Dermis microvascular lymphatic vessel endothelial cell (primary cell): ENCODE measurements around the gene PPP3R1. TPM values are rescaled to one million over a fixed set of nuclear protein-coding genes. Genes with fewer than 3 reads are reported as not detected.
"Not testable (repeated sequence)": the region's sequence is repeated elsewhere in the genome, so short reads cannot be mapped to it uniquely, and the experiment has no call there.

Experiments used
- DNase-seq, 2 donors: peaks; one replicate each; pipeline versions ENCODE4 v3.0.0 to v3.0.0-alpha.2; 2010; ENCODE audit warnings: low read depth in 2 of 2
- total RNA-seq: library from RNA; depleted of rRNA; stranded (reverse); fragments of >200 nt; gene quantifications from 2 replicates; pipeline ENCODE4 v1.2.1, GENCODE V29; 2014

The PPP3R1 gene
- total RNA-seq, 1 donor from 2014 or later: 16.6 TPM

GRCh38 chr2:68189991-68190784 is 62.1 kb downstream of the PPP3R1 start:
- DNase-seq: no peak

- no peak for DNase-seq
Observed at GRCh38 chr2:68188831-68189230, 63.5 kb downstream of the PPP3R1 start.

DNA sequence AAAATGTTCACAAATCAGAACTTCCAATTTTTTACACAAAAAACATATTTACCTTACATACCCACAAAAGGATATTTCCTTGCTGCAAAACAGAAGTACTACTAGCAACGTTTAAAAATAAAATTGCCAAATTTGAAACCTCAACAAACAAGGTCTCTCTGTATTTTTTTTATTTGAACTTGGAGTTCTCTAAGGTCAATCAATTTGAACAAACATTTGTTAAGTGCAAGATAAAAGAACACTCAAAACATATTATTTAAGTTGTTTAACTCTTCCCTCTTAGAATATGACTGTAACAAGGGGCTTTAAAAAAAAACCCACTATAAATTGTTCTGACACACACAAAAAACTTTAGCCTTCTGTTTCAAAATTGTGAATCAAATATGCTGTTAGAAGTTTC is 65.0 kb downstream of the PPP3R1 start:
- DNase-seq: no peak

- peak; percentile 12 to 61 for DNase-seq
Observed at GRCh38 chr2:68185541-68186164, 66.7 kb downstream of the PPP3R1 start.

DNA sequence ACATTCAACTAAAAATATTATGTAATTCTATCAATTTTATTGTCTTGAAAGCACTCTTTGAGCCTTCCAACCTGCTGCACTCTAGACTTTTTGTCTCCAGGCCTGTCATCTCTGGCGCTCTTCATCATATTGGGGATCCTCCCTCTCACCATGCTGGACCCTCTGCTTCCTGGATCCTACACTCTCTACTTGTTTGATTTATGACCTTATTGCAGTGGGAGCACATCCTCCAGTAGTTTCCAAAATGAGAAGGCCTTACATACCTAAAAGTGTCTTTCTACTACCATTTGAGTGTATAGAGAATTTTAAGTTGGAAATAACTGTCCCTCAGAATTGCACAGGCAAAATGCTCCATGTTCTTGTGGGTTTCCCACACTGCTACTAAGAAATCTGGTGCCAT is 69.4 kb downstream of the PPP3R1 start:
- DNase-seq: no peak

GRCh38 chr2:68178954-68179627 is 73.2 kb downstream of the PPP3R1 start:
- DNase-seq: no peak

GRCh38 chr2:68178432-68178831 is 73.9 kb downstream of the PPP3R1 start:
- no peak for DNase-seq

DNA sequence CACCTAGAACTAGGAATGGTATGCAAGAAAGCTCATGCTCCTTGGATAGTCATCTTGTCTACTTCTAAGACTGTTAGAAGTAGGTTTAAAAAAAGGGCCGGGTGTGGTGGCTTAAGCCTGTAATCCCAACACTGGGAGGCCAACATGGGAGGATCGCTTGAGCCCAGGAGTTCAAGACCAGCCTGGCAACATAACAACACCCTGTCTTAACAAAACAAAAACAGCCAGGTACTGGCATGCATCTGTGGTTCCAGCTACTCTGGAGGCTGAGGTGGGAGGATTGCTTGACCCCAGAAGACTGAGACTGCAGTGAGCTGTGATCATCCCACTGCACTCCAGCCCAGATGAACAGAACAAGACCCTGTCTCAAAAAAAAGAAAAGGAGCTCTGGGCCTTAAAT is 74.8 kb downstream of the PPP3R1 start:
- no peak for DNase-seq

DNA sequence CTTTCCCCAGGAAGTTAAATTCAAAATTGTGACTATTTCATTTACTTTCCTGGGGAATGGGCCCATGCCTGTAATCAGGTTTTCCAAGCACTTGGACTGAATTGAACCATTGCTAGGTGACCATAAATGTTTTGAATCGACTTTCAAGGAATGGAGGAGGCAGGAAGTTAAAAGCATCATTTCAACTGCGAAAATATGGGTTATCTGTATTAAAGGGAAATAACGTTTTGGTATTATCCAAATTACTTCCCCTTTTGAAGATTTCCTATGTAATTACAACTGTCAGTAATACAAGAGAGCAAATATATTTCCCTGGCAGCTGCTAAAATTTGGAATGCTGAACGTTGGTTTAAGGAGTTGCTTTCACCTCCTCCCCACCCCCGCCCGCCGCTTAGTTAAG is 75.7 kb downstream of the PPP3R1 start:
- DNase-seq: no peak

DNA sequence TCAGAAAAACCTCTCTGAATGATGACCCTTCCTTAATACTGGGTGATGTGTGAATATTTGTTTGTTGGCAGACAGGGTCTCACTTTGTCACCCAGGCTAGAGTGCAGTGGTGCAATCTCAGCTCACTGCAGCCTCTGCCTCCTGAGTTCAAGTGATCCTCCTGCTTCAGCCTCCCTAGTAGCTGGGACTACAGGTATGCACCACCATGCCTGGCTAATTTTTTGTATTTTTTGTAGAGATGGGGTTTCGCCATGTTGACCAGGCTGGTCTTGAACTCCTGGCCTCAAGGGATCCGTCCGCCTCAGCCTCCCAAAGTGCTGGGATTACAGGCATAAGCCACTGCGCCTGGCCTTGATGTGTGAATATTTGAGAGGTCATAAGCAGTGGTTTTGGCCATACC is 77.1 kb downstream of the PPP3R1 start:
- not testable (repeated sequence) for DNase-seq

- no peak for DNase-seq
Observed at GRCh38 chr2:68172990-68173700, 79.2 kb downstream of the PPP3R1 start.

DNA sequence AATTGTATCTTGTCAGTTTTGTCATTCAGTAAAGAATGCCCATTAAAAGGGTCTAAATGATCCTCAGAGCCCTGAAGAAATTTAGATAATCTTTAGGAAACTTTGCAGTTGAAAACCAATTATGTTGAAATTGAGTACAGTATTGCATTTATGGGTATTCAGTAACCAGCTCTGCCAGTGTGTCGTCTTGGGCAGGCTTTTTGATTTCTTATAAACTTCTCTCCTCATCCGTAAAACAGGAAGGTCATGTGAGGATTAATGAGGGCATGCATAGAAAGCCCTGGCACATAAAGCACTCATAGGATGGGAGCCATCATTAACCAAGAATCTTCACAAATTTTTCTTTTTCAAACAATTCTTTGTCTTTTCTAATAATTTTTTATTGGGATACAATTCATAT is 79.8 kb downstream of the PPP3R1 start:
- no peak for DNase-seq

DNA sequence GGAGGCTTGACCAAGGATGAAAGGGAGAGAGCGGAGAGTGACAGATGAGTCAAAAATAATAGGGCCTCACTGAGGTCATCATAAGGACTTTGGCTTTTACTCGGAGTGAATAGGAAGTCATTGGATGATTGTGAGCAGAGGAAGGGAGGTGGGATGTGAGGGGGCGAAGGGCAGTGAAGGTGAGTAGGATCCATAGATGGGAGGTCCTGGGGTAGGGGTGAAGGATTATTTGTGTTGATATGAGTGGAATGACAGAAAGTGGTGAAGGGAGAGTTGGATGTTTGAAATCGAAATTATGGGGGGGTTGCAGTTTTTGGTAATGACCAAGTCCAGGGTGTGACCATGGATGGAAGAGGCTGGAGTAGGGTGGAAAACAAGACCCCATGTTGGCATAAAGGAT is 80.6 kb downstream of the PPP3R1 start:
- DNase-seq: no peak

GRCh38 chr2:68171146-68171545 is 81.2 kb downstream of the PPP3R1 start:
- no peak for DNase-seq

DNA sequence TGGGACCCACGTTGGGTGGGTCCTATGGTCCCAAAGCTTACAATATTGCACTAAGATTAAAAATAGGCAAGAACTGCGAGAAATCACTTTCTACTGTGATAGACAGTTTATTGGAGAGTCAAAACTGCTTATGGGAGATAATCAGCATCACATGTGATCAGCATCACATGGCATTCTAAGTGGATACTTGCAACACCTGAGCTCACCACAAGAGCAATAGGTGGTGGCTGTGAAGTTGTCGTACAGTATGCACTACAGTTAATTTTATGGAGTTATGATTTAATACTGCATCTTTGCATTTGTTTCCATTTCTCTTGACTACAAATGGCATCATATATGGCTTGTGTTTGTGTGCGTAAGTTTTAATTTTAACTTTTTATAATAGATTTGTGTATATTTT is 83.0 kb downstream of the PPP3R1 start:
- no peak for DNase-seq

DNA sequence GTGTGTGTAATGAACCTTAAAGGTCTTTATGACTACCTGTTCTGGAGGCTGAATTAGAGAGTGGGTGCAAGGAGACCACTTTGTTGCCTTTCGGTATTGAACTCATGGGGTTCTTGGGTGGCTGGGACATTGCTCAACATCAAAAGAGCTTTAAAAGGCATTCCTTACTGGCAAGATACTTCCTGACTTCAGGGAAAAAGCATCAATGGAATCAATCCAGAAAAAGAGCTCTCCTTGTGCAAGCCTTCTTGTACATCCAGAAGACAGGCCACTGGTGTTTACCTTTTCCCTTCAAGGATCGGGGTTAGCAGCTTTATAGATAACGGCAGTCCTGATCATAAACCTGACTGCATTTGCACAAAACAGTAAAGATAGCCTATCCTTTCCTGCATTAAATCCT is 85.1 kb downstream of the PPP3R1 start:
- DNase-seq: no peak

DNA sequence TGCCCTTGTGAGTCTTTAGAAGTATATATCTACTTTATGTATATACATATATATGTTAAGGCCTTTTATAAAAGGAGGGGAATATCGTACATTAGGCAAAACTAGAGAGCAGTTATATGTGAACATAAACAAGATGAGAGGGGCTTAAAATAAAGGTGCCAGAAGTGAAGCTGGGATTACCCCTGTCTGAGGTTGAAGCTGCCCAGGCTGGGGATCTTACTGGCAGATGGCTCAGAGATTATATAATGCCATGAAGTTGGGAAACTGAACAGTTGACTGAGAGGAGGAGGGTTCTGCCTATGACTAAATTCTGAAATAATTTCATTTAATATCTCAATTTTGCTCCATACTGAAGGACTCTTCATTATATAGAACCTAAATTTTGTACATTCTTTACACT is 88.7 kb downstream of the PPP3R1 start:
- DNase-seq: no peak

GRCh38 chr2:68158134-68158447 is 94.2 kb downstream of the PPP3R1 start:
- no peak for DNase-seq

GRCh38 chr2:68157402-68158133 is 94.8 kb downstream of the PPP3R1 start, which contains the start of gene PNO1:
TSS of gene PNO1 (plus strand) at chr2:68157888. CDS start at chr2:68157935, 47 bp downstream.
- DNase-seq: peak; percentile 90 to 96

GRCh38 chr2:68157002-68157401 is 95.3 kb downstream of the PPP3R1 start:
- peak in 1 of 2 donors; percentile 2 for DNase-seq

DNA sequence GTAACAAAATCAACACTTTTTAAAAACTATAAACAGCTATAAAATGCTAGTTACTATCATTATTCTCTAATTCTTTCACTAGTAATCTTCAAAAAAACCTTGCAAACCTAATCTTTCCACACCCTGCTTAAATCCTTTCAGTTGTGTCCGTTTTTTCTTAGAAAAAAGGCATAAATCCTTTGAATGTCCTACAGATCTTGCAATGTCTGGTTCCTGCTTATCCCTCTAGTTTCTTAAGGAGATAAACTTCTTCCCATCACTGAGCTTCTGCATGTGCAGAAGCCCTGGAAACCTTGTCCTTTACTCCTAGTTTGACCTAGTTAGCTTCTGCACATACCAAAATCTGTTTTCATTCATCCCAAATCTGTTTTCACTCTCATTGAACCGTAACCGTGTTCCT is 95.9 kb downstream of the PPP3R1 start:
- DNase-seq: no peak
